Measurements from ENCODE around the gene NUMB.

- TF ChIP-seq CTCF (IDR thresholded peaks at IDR 0.05; ENCODE audit: borderline replicate concordance, extremely low read depth, low read length, poor library complexity, severe bottlenecking) (no peak), EZH2 (IDR thresholded peaks at IDR 0.05; ENCODE audit: borderline replicate concordance, low read depth, low read length, severe bottlenecking) (no peak)
Observed at GRCh38 chr14:73386342-73386741, 72.0 kb downstream of the NUMB start.
